Suppressor macrophage (primary cell): ENCODE results near the gene LCA5.
"Not testable (repeated sequence)": the region's sequence is repeated elsewhere in the genome, so short reads cannot be mapped to it uniquely, and the experiment has no call there.

ENCODE experiments used
- DNase-seq, 4 experiments: peaks; one replicate each; pipeline ENCODE4 v3.0.0-alpha.2; 2020 to 2022

Gene LCA5

GRCh38 chr6:79463621-79464050, 73.6 kb downstream of the LCA5 start:
- no peak for DNase-seq

GRCh38 chr6:79461205-79461604, 76.0 kb downstream of the LCA5 start:
- DNase-seq, result no peak

GRCh38 chr6:79455446-79455845, 81.8 kb downstream of the LCA5 start:
- DNase-seq, result no peak

- DNase-seq, result peak; percentile 18 to 57 (median 42)
These were observed 83.6 kb downstream of the LCA5 start for GRCh38 chr6:79453558-79454042.

GRCh38 chr6:79450984-79451383, 86.2 kb downstream of the LCA5 start:
- DNase-seq, result peak in 1 of 4 experiments; percentile 8

GRCh38 chr6:79446006-79446405, 91.2 kb downstream of the LCA5 start:
- DNase-seq, result no peak

GRCh38 chr6:79443876-79444275, 93.4 kb downstream of the LCA5 start:
- DNase-seq, result not testable (repeated sequence)

- DNase-seq, result no peak
These were observed 96.0 kb downstream of the LCA5 start for GRCh38 chr6:79441192-79441591.

GRCh38 chr6:79440598-79440997, 96.6 kb downstream of the LCA5 start:
- no peak for DNase-seq

GRCh38 chr6:79438030-79438429, 99.2 kb downstream of the LCA5 start:
- DNase-seq, result no peak

GRCh38 chr6:79436241-79436640, 101.0 kb downstream of the LCA5 start:
- no peak for DNase-seq

GRCh38 chr6:79435746-79436145, 101.5 kb downstream of the LCA5 start:
- DNase-seq, result no peak
